Activated naive CD4-positive, alpha-beta T cell treated with anti-CD3 and anti-CD28 coated beads, Interleukin-2, amount 50 U/mL, for 24 hours (primary cell): ENCODE measurements around the gene EFCAB13.

Experiments
- H3K27ac Mint-ChIP-seq: one replicate; pipeline ENCODE4 v1.8.0; 2021; ENCODE audit warnings: mild to moderate bottlenecking, mixed read lengths
- H3K27me3 Mint-ChIP-seq: one replicate; pipeline ENCODE4 v1.8.0; 2021; ENCODE audit warnings: mixed read lengths
- H3K36me3 Mint-ChIP-seq: one replicate; pipeline ENCODE4 v1.8.0; 2021; ENCODE audit warnings: mixed read lengths
- H3K4me1 Mint-ChIP-seq: one replicate; pipeline ENCODE4 v1.8.0; 2021; ENCODE audit warnings: mixed read lengths
- H3K4me3 Mint-ChIP-seq: one replicate; pipeline ENCODE4 v1.8.0; 2021; ENCODE audit warnings: mild to moderate bottlenecking, mixed read lengths
- H3K9me3 Mint-ChIP-seq: one replicate; pipeline ENCODE4 v1.8.0; 2021; ENCODE audit warnings: mixed read lengths

Gene EFCAB13

DNA sequence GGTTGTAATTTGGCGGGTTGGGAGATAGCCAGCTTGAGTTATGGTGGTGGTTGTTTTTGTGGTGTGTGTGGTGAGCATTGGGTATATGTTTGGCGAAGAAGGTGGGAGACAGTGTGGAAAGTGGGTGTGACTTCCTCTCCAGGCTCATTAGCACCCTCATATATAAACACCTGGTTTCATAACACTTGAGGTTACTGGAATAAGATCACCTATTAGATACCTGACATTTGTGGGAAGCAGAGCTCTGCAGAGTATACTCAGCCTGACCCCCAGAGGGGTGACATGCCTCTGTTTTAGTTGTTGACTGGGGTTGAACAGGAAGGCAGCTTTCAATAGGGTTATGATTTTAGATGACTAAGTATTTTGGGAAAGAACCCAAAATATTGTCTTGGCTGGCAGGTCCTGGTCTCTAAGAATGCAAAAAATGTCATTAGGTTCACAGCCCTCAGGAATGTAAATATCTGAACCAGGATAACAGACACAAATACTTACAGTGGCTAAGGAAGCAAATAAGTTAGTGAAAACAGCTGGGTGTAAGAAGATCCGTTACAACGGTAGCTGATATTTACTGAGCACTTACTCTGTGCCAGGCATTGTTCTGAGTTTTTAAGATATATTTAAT, 18.3 kb upstream of the EFCAB13 start:
- peak overlapping the region; percentile 79 for H3K27ac Mint-ChIP-seq
- H3K36me3 Mint-ChIP-seq, result peaks cover 2% of the 10 kb centered on the region

GRCh38 chr17:47310186-47310733, 13.5 kb upstream of the EFCAB13 start:
- Mint-ChIP-seq H3K9me3 (no peaks in the 10 kb centered on the region), H3K4me1 (peaks cover 8% of the 10 kb centered on the region), H3K27me3 (no peaks in the 10 kb centered on the region), H3K36me3 (no peaks in the 10 kb centered on the region), H3K27ac (no peak overlapping the region), H3K4me3 (no peak overlapping the region)

More for the DNA sequence above, 18.3 kb upstream of the EFCAB13 start:
- Mint-ChIP-seq H3K9me3 (peaks cover 6% of the 10 kb centered on the region), H3K4me1 (peaks cover 12% of the 10 kb centered on the region), H3K27me3 (no peaks in the 10 kb centered on the region), H3K4me3 (no peak overlapping the region)

- H3K27me3 Mint-ChIP-seq, result no peaks in the 10 kb centered on the region
Observed at GRCh38 chr17:47311420-47311819, 12.3 kb upstream of the EFCAB13 start.

GRCh38 chr17:47315451-47316266, 8.1 kb upstream of the EFCAB13 start:
- Mint-ChIP-seq H3K27me3 (no peaks in the 10 kb centered on the region), H3K4me1 (no peaks in the 10 kb centered on the region), H3K36me3 (no peaks in the 10 kb centered on the region), H3K9me3 (no peaks in the 10 kb centered on the region), H3K27ac (no peak overlapping the region), H3K4me3 (no peak overlapping the region)

More at GRCh38 chr17:47311420-47311819, 12.3 kb upstream of the EFCAB13 start:
- Mint-ChIP-seq H3K4me3 (no peak overlapping the region), H3K36me3 (no peaks in the 10 kb centered on the region), H3K4me1 (no peaks in the 10 kb centered on the region), H3K27ac (no peak overlapping the region), H3K9me3 (no peaks in the 10 kb centered on the region)

GRCh38 chr17:47316311-47316710, 7.4 kb upstream of the EFCAB13 start:
- peaks cover 1% of the 10 kb centered on the region for H3K36me3 Mint-ChIP-seq
- H3K27ac Mint-ChIP-seq, result no peak overlapping the region
- H3K4me3 Mint-ChIP-seq, result no peak overlapping the region
- H3K9me3 Mint-ChIP-seq, result no peaks in the 10 kb centered on the region
- H3K27me3 Mint-ChIP-seq, result no peaks in the 10 kb centered on the region
- no peaks in the 10 kb centered on the region for H3K4me1 Mint-ChIP-seq

GRCh38 chr17:47317119-47317518, 6.6 kb upstream of the EFCAB13 start:
- no peaks in the 10 kb centered on the region for H3K27me3 Mint-ChIP-seq
- no peaks in the 10 kb centered on the region for H3K9me3 Mint-ChIP-seq
- H3K27ac Mint-ChIP-seq, result no peak overlapping the region
- no peak overlapping the region for H3K4me3 Mint-ChIP-seq
- H3K36me3 Mint-ChIP-seq, result peaks cover 1% of the 10 kb centered on the region
- H3K4me1 Mint-ChIP-seq, result no peaks in the 10 kb centered on the region

- H3K27ac Mint-ChIP-seq, result no peak overlapping the region
- no peak overlapping the region for H3K4me3 Mint-ChIP-seq
- peaks cover 4% of the 10 kb centered on the region for H3K4me1 Mint-ChIP-seq
- no peaks in the 10 kb centered on the region for H3K9me3 Mint-ChIP-seq
- no peaks in the 10 kb centered on the region for H3K27me3 Mint-ChIP-seq
- peaks cover 1% of the 10 kb centered on the region for H3K36me3 Mint-ChIP-seq
Observed at GRCh38 chr17:47318197-47318918, 5.4 kb upstream of the EFCAB13 start.

GRCh38 chr17:47320879-47321502, 2.8 kb upstream of the EFCAB13 start:
- no peak overlapping the region for H3K4me3 Mint-ChIP-seq
- peaks cover 21% of the 10 kb centered on the region for H3K4me1 Mint-ChIP-seq
- H3K27me3 Mint-ChIP-seq, result no peaks in the 10 kb centered on the region
- H3K9me3 Mint-ChIP-seq, result no peaks in the 10 kb centered on the region
- peaks cover 1% of the 10 kb centered on the region for H3K36me3 Mint-ChIP-seq
- H3K27ac Mint-ChIP-seq, result no peak overlapping the region

DNA sequence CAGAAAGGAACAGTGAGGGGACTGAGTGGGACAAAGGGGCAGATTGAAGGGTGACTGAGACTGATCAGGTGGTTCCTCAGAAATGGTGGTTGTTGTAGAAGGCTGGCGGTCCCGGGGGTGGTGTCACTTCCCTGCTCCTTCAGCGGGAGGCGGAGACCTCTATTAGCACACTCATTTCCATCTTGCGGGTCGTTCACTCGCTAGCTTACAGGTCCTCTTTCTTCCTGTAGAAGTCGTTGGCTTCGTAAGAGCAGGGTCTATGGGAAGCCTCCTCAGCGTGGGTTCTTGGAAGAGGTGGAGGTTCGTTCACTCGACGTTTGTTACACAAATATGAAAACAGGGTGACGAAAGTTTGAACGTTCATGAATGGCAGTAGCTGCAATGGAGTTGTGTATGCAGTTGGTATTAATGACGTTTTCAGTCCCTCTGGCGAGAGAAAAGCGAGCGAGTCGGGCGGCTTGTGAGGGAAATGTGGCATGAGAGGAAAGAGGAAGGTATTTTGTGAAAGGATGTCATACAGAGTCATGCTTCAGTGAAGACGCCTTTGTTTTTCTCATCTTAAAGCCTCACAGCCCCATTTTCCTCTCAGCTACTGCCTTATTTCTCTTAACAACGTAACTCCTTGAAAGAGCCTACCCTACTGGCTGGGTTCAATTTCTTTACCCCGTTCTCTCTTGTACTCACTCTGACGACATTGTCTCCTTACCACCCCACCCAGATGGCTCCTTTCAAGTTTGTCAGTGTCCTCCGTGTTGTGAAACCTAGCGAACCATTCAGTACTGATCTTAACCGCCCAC, 667 bp downstream of the EFCAB13 start:
- H3K4me3 Mint-ChIP-seq, result peak overlapping the region; percentile 96
- no peaks in the 10 kb centered on the region for H3K27me3 Mint-ChIP-seq
- peaks cover 21% of the 10 kb centered on the region for H3K4me1 Mint-ChIP-seq
- peak overlapping the region; percentile 96 for H3K27ac Mint-ChIP-seq
- H3K9me3 Mint-ChIP-seq, result no peaks in the 10 kb centered on the region
- H3K36me3 Mint-ChIP-seq, result peaks cover 1% of the 10 kb centered on the region

GRCh38 chr17:47325176-47325575, 1.4 kb downstream of the EFCAB13 start:
- Mint-ChIP-seq H3K36me3 (peaks cover 1% of the 10 kb centered on the region), H3K27me3 (no peaks in the 10 kb centered on the region), H3K9me3 (no peaks in the 10 kb centered on the region), H3K27ac (no peak overlapping the region), H3K4me3 (peak overlapping the region; percentile 96), H3K4me1 (peaks cover 21% of the 10 kb centered on the region)

DNA sequence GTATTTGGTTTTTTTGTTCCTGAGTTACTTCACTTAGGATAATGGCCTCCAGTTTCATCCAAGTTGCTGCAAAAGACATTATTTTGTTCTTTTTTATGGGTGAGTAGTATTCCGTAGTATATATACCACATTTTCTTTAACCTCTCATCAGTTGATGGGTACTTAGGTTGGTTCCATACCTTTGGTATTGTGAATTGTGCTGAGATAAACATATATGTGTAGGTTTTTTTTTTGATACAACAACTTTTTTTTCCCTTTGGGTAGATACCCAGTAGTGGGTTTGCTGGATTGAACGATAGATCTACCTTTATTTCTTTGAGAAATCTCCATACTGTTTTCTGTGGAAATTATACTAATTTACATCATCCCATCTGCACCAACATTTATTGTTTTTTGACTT, 6.8 kb downstream of the EFCAB13 start:
- H3K9me3 Mint-ChIP-seq, result no peaks in the 10 kb centered on the region
- H3K4me3 Mint-ChIP-seq, result no peak overlapping the region
- H3K27ac Mint-ChIP-seq, result no peak overlapping the region
- H3K36me3 Mint-ChIP-seq, result peaks cover 23% of the 10 kb centered on the region
- H3K27me3 Mint-ChIP-seq, result no peaks in the 10 kb centered on the region
- H3K4me1 Mint-ChIP-seq, result peaks cover 5% of the 10 kb centered on the region

DNA sequence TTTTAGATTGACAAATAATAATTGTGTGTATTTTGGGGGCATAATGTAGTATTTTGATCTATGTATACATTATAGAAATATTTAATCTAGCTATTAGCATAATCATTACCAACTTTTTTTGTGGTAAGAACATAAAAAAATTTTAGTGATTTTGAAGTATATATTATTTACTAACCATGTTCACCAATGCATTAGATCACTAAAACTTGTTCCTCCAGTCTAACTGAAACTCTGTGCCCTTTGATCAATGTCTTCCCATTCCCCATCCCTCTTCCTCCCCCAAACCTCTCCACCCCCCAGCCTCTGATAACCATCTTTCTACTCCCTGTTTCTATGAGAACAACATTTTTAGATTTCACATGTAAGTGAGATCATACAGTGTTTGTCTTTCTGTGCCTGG, 8.5 kb downstream of the EFCAB13 start:
- Mint-ChIP-seq H3K27me3 (no peaks in the 10 kb centered on the region), H3K27ac (no peak overlapping the region), H3K9me3 (no peaks in the 10 kb centered on the region), H3K4me1 (peaks cover 3% of the 10 kb centered on the region), H3K36me3 (peaks cover 27% of the 10 kb centered on the region), H3K4me3 (no peak overlapping the region)

- no peaks in the 10 kb centered on the region for H3K9me3 Mint-ChIP-seq
- no peak overlapping the region for H3K4me3 Mint-ChIP-seq
- no peak overlapping the region for H3K27ac Mint-ChIP-seq
- H3K27me3 Mint-ChIP-seq, result no peaks in the 10 kb centered on the region
- peaks cover 3% of the 10 kb centered on the region for H3K4me1 Mint-ChIP-seq
- peaks cover 27% of the 10 kb centered on the region for H3K36me3 Mint-ChIP-seq
Observed at GRCh38 chr17:47335101-47335936, 11.6 kb downstream of the EFCAB13 start.

DNA sequence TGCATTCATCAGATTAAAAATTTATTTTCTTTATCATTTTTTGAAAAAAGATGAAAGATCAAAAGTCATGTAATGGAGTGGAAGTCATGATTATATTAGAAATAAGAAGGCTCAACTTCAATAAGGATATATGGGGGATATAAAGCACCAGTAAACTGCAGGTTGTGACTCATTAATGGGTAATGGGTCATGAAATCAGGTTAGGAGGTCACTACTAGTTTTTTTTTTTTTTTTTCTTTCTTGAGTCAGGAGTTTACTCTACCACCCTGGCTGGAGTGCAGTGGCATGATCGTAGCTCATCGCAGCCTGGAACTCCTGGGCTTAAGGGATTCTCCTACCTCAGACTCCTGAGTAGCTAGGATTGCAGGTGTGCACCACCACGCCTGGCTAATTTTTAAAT, 14.3 kb downstream of the EFCAB13 start:
- Mint-ChIP-seq H3K36me3 (peaks cover 23% of the 10 kb centered on the region), H3K27me3 (no peaks in the 10 kb centered on the region), H3K9me3 (no peaks in the 10 kb centered on the region), H3K27ac (no peak overlapping the region), H3K4me1 (no peaks in the 10 kb centered on the region), H3K4me3 (no peak overlapping the region)
